Measurements from ENCODE around the gene HSD11B2.

The HSD11B2 gene

GRCh38 chr16:67451061-67451703, 20.3 kb downstream of the HSD11B2 start:
- Mint-ChIP-seq H3K4me1 (peaks cover 63% of the 10 kb centered on the region), H3K9me3 (no peaks in the 10 kb centered on the region), H3K36me3 (ENCODE audit: low read depth) (peaks cover 21% of the 10 kb centered on the region), H3K4me3 (no peak overlapping the region), H3K27ac (peak overlapping the region in 2 of 3 experiments; percentile 87 to 89), H3K27me3 (ENCODE audit: low read depth) (peaks cover 4% of the 10 kb centered on the region)
- TF ChIP-seq CTCF (IDR thresholded peaks at IDR 0.05; ENCODE audit: unreplicated experiment in 3 of 3): no peak

GRCh38 chr16:67451704-67452435, 20.9 kb downstream of the HSD11B2 start:
- no peaks in the 10 kb centered on the region for H3K9me3 Mint-ChIP-seq
- TF ChIP-seq CTCF (IDR thresholded peaks at IDR 0.05; ENCODE audit: unreplicated experiment in 3 of 3): no peak
- H3K4me1 Mint-ChIP-seq: peaks cover 63% of the 10 kb centered on the region
- peaks cover 4% of the 10 kb centered on the region for H3K27me3 Mint-ChIP-seq (ENCODE audit: low read depth)
- peaks cover 15% of the 10 kb centered on the region for H3K36me3 Mint-ChIP-seq (ENCODE audit: low read depth)
- no peak overlapping the region for H3K4me3 Mint-ChIP-seq
- peak overlapping the region in 1 of 3 experiments; percentile 89 for H3K27ac Mint-ChIP-seq

- Mint-ChIP-seq H3K27me3 (ENCODE audit: low read depth) (peaks cover 4% of the 10 kb centered on the region), H3K36me3 (ENCODE audit: low read depth) (peaks cover 14% of the 10 kb centered on the region), H3K9me3 (no peaks in the 10 kb centered on the region), H3K27ac (peak overlapping the region; percentile 57 to 74 (median 59)), H3K4me1 (peaks cover 69% of the 10 kb centered on the region), H3K4me3 (no peak overlapping the region)
- no peak for TF ChIP-seq CTCF (IDR thresholded peaks at IDR 0.05; ENCODE audit: unreplicated experiment in 3 of 3)
Measured at GRCh38 chr16:67454104-67454503, 23.2 kb downstream of the HSD11B2 start.

- H3K36me3 Mint-ChIP-seq (ENCODE audit: low read depth): peaks cover 8% of the 10 kb centered on the region
- peaks cover 4% of the 10 kb centered on the region for H3K27me3 Mint-ChIP-seq (ENCODE audit: low read depth)
- no peak overlapping the region for H3K4me3 Mint-ChIP-seq
- no peak for TF ChIP-seq CTCF (IDR thresholded peaks at IDR 0.05; ENCODE audit: unreplicated experiment in 3 of 3)
- no peaks in the 10 kb centered on the region for H3K9me3 Mint-ChIP-seq
- H3K27ac Mint-ChIP-seq: peak overlapping the region; percentile 24 to 59 (median 57)
- H3K4me1 Mint-ChIP-seq: peaks cover 62% of the 10 kb centered on the region
Measured at GRCh38 chr16:67454852-67455251, 23.9 kb downstream of the HSD11B2 start.

- Mint-ChIP-seq H3K4me1 (peaks cover 60% of the 10 kb centered on the region), H3K36me3 (ENCODE audit: low read depth) (peaks cover 4% of the 10 kb centered on the region), H3K27me3 (ENCODE audit: low read depth) (peaks cover 4% of the 10 kb centered on the region), H3K9me3 (no peaks in the 10 kb centered on the region), H3K4me3 (peak overlapping the region in 2 of 3 experiments; percentile 4 to 63), H3K27ac (peak overlapping the region; percentile 90 to 96 (median 95))
- TF ChIP-seq CTCF (IDR thresholded peaks at IDR 0.05; ENCODE audit: unreplicated experiment in 3 of 3): peak; percentile 18 to 34 (median 25)
Measured at GRCh38 chr16:67456391-67457081, 25.6 kb downstream of the HSD11B2 start.

Measured in nephron (organoid).